Measurements from ENCODE around the gene FZR1.
A peak's percentile ranks its signal among the peaks of the same experiment; 100 is the strongest.

The FZR1 gene

GRCh38 chr19:3505598-3506383 lies at the start of gene FZR1:
FZR1 (plus strand) TSS chr19:3506311; CDS start chr19:3522990, 16,679 bp downstream.
- DNase-seq (ENCODE audit: low read depth), result peak; percentile 99

DNA sequence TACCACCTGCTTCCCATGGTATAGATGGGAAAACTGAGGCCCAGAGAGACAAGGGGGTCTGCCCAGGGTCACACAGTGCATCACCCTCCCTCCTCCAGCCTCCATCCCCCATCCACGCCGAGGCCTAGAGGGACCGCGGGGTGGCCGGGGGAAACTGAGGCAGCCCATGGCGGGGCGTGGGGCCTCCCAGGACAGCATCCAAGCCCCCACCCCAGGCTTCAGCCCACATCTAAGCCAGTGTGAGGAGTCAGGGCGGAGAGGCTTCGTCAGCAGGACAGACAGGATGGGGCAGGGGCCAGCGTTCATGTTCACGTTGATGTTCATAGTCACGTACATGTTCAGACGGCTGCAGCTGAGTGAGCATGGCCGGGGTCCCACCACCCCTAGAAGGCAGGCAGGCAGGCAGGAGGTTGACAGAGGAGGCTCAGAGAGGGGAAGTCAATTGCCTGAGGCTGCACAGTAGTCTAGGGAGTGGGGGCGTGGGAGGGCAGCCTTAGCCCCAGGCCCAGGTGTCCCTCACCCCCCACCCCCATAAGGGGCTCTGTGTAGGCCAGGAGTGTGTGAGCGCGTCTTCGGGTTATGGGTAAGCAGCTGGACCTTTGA lies 49.1 kb upstream of the FZR1 start:
- DNase-seq (ENCODE audit: low read depth), result no peak

DNA sequence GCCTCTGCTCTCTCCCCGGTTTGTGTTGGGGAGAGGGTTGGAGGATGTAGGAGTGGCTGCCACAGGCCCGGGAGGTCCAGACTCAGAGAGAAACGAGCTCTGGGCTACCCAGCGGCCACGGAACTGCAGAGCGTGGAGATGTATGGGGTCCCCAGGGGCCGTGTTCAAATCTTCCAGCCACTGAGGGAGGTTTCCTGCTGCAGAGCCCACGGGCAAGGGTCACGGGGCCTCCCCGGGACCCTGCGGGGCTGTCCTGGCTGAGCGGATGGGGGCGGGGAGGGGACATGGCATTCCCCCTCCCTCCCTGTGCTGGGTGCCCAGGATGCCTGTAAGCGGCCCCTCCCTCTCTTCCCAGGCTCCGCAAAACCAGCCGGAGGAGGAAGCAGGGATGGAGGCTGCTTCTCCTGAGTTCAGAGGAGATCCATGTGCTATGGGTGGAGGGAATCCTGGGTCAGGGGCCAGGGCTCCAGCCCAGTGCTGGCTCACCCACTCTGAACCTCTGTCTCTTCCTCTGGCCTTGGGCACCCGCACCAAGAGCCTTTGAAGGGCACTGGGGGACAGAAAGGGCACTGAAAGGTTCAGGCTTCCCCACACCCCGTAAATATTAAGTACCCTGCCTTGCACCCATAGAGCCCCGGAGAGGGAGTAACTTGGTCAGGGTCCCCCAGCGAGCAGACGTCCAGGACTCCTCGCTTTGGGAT lies 48.4 kb upstream of the FZR1 start:
- DNase-seq (ENCODE audit: low read depth), result no peak

DNA sequence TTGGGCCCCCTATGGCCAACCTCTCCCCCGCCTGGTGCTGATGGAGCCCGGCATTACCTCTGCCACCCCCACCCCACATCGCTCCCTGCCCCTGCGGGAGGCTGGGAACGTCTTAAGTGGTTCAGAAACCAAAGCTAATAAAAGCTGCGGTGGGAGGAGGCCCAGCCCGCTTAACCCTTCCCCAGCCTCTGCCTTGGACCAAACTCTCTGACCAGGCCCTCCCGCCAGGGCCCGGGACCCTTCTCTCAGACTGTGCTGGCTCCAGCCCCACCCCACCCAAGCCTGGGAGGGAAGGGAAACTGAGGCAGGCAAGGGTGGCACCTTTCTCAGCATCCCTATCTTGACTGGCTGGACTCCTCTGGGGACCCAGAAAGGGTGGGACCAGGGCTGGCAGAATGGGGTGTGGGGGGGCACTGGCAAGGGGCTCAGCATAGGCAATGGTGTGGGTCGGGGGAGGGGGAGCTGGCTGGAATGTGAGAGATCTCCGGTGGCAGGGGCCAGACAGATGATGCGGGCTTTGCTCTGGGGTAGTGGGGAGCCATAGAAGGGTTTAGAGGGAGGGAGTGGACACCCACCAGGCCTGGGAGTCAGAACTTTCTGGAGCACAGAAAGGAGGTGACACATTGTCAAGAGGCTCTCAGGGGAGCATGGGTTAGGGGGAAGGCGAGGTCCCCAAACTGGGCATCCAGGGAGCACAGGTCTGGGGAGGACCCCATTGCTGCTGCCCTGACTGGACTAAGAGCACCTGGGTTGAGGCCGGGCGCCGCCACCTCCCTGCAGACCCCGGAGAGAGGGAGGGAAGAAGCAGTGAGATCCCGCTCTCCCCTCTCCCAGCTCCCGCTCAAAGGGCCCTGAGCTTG lies 47.7 kb upstream of the FZR1 start:
- DNase-seq (ENCODE audit: low read depth), result no peak

GRCh38 chr19:3459089-3459881 lies 46.8 kb upstream of the FZR1 start:
- DNase-seq (ENCODE audit: low read depth), result no peak

DNA sequence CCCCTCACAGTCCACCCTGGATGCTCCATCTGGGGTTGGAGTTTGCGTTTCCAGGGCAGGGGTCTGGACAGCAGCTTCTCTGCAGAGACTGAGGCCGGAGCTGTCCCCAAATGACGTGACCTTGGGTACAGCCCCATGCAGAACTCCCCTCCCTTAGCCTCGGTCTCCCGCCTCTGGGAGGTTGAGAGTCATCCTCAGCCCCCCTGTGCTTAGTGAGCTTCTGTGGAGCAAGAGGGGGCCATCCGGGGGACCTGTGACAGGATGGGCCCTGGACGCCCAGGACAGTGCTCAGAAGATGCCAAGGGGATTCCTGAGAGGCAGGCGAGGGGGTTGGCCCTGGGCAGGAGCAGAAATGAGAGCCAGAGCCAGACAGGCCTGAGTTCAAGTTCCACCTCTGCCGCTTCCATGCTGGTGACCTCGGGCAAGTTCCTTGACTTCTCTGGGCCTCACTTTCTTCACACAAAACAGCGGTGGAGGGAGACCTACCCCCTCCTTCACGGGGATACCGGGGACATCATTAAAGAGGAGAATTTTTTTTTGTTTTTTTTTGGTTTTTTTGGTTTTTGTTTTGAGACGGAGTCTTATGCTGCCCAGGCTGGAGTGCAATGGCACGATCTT lies 46.0 kb upstream of the FZR1 start:
- DNase-seq (ENCODE audit: low read depth), result no peak

- DNase-seq (ENCODE audit: low read depth), result no peak
Observed at GRCh38 chr19:3462991-3463713, 43.0 kb upstream of the FZR1 start.

- no peak for DNase-seq (ENCODE audit: low read depth)
Observed at GRCh38 chr19:3463714-3464586, 42.2 kb upstream of the FZR1 start.

DNA sequence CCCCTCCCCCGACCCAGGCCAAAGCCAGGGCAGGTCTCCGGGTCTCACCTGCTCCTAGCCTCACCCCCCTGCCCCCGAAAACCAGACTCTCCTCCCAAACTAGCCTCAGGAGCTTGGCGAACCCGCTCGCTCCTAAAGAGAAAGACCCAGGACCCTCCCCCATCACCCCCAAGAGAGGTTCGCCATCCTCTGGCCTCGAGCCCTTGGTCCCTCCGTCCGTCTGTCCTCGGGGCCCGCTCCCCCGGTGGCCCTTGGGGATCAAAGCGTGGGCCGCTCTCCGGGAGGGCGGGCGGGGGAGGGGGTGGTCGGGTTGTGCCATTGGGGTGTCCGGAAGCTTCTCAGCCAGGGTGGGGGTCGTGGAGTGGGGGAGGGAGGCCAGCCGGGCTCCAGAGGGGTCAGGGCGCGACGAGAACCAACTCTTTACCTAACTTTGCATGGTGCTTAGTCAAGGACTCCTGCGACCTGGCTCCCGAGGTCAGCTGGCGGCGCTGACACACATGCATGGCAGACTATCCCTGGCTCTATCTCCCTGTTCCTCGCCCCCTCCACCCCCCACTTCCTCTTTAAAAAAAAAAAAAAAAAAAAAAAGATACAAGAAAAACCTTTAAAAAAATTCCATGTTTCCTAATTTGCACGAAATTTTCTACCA lies 41.4 kb upstream of the FZR1 start:
- no peak for DNase-seq (ENCODE audit: low read depth)

GRCh38 chr19:3465552-3465951 lies 40.6 kb upstream of the FZR1 start:
- no peak for DNase-seq (ENCODE audit: low read depth)

GRCh38 chr19:3466635-3467034 lies 39.5 kb upstream of the FZR1 start:
- no peak for DNase-seq (ENCODE audit: low read depth)

GRCh38 chr19:3467437-3468198 lies 38.5 kb upstream of the FZR1 start:
- DNase-seq (ENCODE audit: low read depth), result no peak

GRCh38 chr19:3468211-3468610 lies 37.9 kb upstream of the FZR1 start:
- DNase-seq (ENCODE audit: low read depth), result no peak

GRCh38 chr19:3469638-3470499 lies 36.2 kb upstream of the FZR1 start:
- no peak for DNase-seq (ENCODE audit: low read depth)

- DNase-seq (ENCODE audit: low read depth), result no peak
Observed at GRCh38 chr19:3470500-3471128, 35.5 kb upstream of the FZR1 start.

DNA sequence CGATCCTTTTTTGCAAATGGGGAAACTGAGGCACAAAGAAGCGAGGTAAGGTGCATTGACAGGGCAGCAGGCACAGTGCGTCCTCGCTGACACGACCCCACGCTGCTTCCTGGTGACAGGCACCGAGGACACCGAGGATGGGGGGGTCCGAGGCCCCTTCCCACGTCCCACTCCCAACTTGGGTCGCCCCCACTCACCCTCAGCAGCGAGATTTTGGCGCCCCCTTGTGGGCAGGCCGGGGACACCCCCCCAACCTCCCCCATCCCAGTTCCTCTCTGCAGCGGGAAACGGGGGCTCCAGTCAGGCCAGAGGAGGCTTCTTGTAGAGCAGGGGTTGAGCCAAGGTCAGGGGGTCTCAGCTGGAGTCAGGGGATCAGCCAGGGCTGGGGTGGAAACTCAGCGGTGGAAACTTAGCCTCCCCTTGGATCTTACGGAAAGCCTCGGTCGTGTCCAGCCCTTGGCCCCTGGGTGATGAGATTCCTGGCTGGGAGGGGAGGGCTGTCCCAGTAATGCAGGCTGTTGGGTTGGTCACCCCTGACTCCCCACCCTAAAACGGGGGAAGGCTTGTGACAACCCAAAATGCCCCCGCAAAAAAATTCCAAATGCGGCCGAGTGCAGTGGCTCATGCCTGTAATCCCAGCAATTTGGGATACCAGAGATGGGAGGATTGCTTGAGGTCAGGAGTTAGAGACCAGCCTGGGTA lies 34.0 kb upstream of the FZR1 start:
- DNase-seq (ENCODE audit: low read depth), result peak; percentile 29

All from stimulated activated CD8-positive, alpha-beta memory T cell treated with anti-CD3 and anti-CD28 coated beads, Interleukin-15, amount 100 ng/mL, for 24 hours (primary cell).